Melanocyte of skin (primary cell): Measurements from ENCODE around the gene TBC1D8. TPM values are rescaled to one million over a fixed set of nuclear protein-coding genes. Genes with fewer than 3 reads are reported as not detected.

Experiments used
- small RNA-seq, 2 donors: library from RNA; depleted of rRNA; stranded (forward); fragments of <200 nt; gene quantifications; one replicate each; pipeline ENCODE3, GENCODE V24; 2012
- total RNA-seq, 2 donors: library from RNA; depleted of rRNA; stranded (reverse); fragments of >200 nt; gene quantifications; 2 replicates each; pipeline ENCODE4 v1.2.3, GENCODE V29; 2012

TBC1D8 gene
- total RNA-seq, result 1 to 10 TPM; 8.6 to 9.3 TPM

DNA sequence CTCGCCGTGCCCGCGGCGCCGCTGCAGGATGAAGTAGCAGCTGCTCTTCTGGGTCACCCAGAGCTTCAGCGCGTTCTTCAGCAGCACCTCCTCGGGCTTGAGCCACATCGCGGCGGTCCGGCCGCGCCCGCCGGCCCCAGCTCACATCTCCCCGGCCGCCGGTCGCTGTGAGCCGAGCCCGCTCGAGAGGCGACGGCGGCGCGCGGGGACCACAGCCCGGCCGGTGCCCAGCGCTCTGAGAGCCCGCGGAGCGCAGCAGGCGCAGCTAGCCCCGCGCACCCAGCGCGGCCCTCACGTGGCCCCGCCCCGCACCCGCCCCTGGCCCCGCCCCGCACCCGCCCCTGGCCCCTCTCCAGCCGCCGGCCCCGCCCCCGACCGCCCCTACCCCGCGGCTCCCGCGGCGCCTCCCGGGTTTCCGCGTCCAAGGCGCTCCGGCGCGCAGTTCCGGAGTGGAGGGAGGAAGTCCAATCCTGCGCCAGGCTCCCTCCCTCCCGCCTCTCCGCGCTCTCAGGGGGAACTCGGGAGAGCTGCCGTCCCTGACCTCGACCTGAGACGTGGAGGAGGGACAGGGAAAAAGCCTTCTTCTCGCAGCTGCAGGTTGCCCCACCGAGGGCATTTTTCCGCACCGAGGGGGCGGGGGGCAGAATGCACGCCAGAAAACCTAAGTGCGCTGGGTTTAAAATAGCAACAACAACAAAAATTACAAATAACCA is at the start of gene TBC1D8:
Gene TBC1D8 (minus strand): TSS at position 237 of the 713 bp plus-strand sequence. CDS start 129 bp downstream, at position 108.

DNA sequence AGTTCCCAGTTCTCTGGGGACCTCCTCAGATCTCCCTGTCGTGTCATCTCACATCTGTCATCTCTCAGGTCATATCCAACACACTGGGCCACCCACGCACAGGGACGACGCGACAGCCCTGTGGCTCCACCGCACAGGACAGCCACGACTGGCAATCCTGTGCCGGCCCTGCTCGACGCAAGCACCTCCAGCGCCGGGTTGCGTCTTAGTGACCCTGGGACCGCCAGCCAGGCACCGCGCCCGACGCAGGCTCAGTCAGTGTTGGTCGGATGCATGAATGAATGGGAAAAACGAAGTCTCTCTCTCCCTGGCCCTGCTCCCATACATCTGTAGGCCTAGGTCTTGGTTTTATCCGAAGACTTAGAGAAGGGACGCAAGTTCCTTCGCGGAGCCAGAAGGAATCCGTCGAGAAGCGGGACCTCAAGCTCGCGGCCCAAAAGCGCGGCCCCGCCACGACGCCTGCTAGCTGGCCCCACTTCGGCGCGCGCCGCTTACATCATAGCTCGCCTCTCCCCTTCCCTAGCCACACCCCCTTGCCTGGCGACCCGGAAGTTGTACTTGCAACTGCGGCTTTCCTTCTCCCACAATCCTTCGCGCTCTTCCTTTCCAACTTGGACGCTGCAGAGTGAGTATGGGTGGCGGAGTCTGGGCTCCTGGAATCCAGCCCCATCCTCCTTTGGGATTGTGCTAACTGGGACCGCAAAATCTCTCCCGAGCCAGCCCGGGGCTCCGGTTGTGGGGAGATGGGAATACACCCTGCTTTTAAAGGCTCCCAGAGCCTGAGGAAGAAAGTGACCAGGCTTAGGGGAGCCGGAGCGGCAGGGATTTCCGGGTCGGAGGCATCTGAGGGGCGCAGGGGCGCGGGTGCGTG is 149.3 kb downstream of the TBC1D8 start, which contains the start of gene RPL31:
Gene RPL31 (plus strand): TSS at position 599 of the 871 bp plus-strand sequence. CDS start 413 bp downstream, outside the sequence.

Small RNA genes lying within 50 kb of the gene (small RNA-seq; reads per million reads assigned to genes)
- 0 reads per million in 2 donors for gene BBIP1P1

Other genes starting within 250 kb of the TBC1D8 start
- 100 to 1,000 TPM; 390 to 672 TPM for gene RPL31, start 149.1 kb downstream of the TBC1D8 start, total RNA-seq
- 10 to 100 TPM; 48.9 to 60.9 TPM for gene CNOT11, start 101.5 kb upstream of the TBC1D8 start, total RNA-seq
- gene RNF149, start 157.3 kb upstream of the TBC1D8 start, total RNA-seq, result 10 to 100 TPM; 36.8 to 49.0 TPM
- gene CREG2, start 236.1 kb upstream of the TBC1D8 start, total RNA-seq, result under 1 TPM; under 0.01 to 0.34 TPM